Osteoblast (primary cell): ENCODE data around the gene OSBPL9. TPM values are rescaled to one million over a fixed set of nuclear protein-coding genes. Genes with fewer than 3 reads are reported as not detected.

ENCODE experiments used
- DNase-seq: peaks from one replicate; pipeline ENCODE4 v3.0.0; 2011; ENCODE audit warnings: low spot score, mixed read lengths; ENCODE audit not compliant: insufficient read length; ENCODE audit errors: missing footprints
- H2AFZ ChIP-seq: 2 replicates; pipeline ENCODE4 v1.6.0; 2011; ENCODE audit warnings: mild to moderate bottlenecking, low read length
- H3K27ac ChIP-seq: 2 replicates; pipeline ENCODE4 v1.5.1; 2011; ENCODE audit warnings: mild to moderate bottlenecking, low read depth, low read length, moderate library complexity
- H3K27me3 ChIP-seq: 2 replicates; pipeline ENCODE4 v1.6.0; 2012; ENCODE audit warnings: mild to moderate bottlenecking, control low read depth, inconsistent platforms, low read length, moderate library complexity; ENCODE audit not compliant: insufficient read depth
- H3K36me3 ChIP-seq: 2 replicates; pipeline ENCODE4 v1.5.1; 2011; ENCODE audit warnings: mild to moderate bottlenecking, low read length, control low read depth, moderate library complexity; ENCODE audit not compliant: insufficient read depth
- H3K4me1 ChIP-seq: 2 replicates; pipeline ENCODE4 v1.5.1; 2011; ENCODE audit warnings: mild to moderate bottlenecking, low read length, control low read depth, moderate library complexity; ENCODE audit not compliant: insufficient read depth
- H3K4me2 ChIP-seq: 2 replicates; pipeline ENCODE4 v1.6.0; 2011; ENCODE audit warnings: mild to moderate bottlenecking, low read length; ENCODE audit not compliant: insufficient read depth
- H3K4me3 ChIP-seq: fragments of 200-600 bp; sonication (generic); 3 replicates; pipeline ENCODE4 v1.5.1; 2012; ENCODE audit warnings: mild to moderate bottlenecking, low read length, inconsistent platforms; ENCODE audit not compliant: insufficient read depth
- H3K79me2 ChIP-seq: 2 replicates; pipeline ENCODE4 v1.6.0; 2012; ENCODE audit warnings: mild to moderate bottlenecking, low read length, control low read depth, inconsistent platforms; ENCODE audit not compliant: insufficient read depth
- H3K9me3 ChIP-seq: 2 replicates; pipeline ENCODE4 v1.5.1; 2011; ENCODE audit warnings: low read depth, low read length, control low read depth
- H4K20me1 ChIP-seq: 2 replicates; pipeline ENCODE4 v1.6.0; 2012; ENCODE audit warnings: mild to moderate bottlenecking, low read length, control low read depth; ENCODE audit not compliant: insufficient read depth
- CTCF ChIP-seq: IDR thresholded peaks from 2 replicates; pipeline ENCODE4 v1.5.1; 2011; ENCODE audit warnings: mild to moderate bottlenecking, low read depth, low read length, moderate library complexity; ENCODE audit errors: extremely low read depth
- total RNA-seq: library from RNA; depleted of rRNA; stranded (reverse); fragments of >200 nt; gene quantifications from 2 replicates; pipeline ENCODE4 v1.2.3, GENCODE V29; 2012

The OSBPL9 gene
- total RNA-seq, 1 donor = 87.9 TPM

- Histone ChIP-seq H3K27me3 (no peaks in the 10 kb centered on the region), H2AFZ (no peak overlapping the region), H3K27ac (no peak overlapping the region), H3K4me1 (peaks cover 23% of the 10 kb centered on the region), H3K36me3 (no peaks in the 10 kb centered on the region), H3K4me2 (no peak overlapping the region), H4K20me1 (peaks cover 13% of the 10 kb centered on the region), H3K9me3 (no peaks in the 10 kb centered on the region), H3K4me3 (no peak overlapping the region), H3K79me2 (peaks cover 82% of the 10 kb centered on the region)
- no peak for DNase-seq
- TF ChIP-seq CTCF = no peak
Observed at GRCh38 chr1:51621161-51621560, 4.3 kb downstream of the OSBPL9 start.

DNA sequence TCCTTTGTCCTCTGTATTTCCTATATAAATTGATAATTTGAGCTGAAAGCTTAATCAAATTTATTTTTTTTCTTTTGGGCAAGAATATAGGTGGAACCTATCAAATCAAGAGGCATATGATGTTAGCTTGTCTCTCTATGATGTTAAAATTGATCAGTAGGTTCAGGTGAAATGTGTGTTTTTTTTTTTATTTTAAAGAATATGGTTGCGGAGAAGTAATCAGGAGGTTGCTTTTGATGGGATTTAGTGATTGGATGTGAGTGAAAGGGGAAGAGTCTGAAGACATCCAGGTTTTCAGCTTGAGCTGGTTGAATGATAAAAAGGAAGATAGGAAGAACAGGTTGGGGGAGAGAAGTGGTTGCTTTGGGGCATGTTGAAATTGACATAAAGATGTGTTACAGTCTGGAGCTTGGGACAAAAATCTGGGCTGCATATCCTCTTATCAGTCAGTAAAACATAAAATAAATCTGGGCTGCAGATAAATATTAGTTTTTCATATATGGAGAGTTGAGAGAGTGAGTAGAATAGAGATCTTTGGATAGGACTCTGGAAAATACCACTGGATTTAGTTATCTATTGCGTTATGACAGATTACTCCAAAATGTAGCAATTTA is 5.1 kb downstream of the OSBPL9 start:
- Histone ChIP-seq H3K27me3 (no peaks in the 10 kb centered on the region), H3K9me3 (no peaks in the 10 kb centered on the region), H3K36me3 (no peaks in the 10 kb centered on the region), H4K20me1 (peaks cover 13% of the 10 kb centered on the region), H2AFZ (no peak overlapping the region), H3K4me2 (no peak overlapping the region), H3K79me2 (peaks cover 89% of the 10 kb centered on the region), H3K4me1 (peaks cover 23% of the 10 kb centered on the region), H3K4me3 (no peak overlapping the region), H3K27ac (no peak overlapping the region)
- no peak for TF ChIP-seq CTCF
- no peak for DNase-seq

- no peak for DNase-seq
- peaks cover 13% of the 10 kb centered on the region for H4K20me1 ChIP-seq
- no peak overlapping the region for H2AFZ ChIP-seq
- no peak overlapping the region for H3K4me3 ChIP-seq
- peaks cover 92% of the 10 kb centered on the region for H3K79me2 ChIP-seq
- no peak overlapping the region for H3K27ac ChIP-seq
- TF ChIP-seq CTCF = no peak
- H3K4me1 ChIP-seq = peaks cover 23% of the 10 kb centered on the region
- H3K9me3 ChIP-seq = no peaks in the 10 kb centered on the region
- H3K4me2 ChIP-seq = no peak overlapping the region
- H3K36me3 ChIP-seq = no peaks in the 10 kb centered on the region
- no peaks in the 10 kb centered on the region for H3K27me3 ChIP-seq
Observed at GRCh38 chr1:51622455-51622913, 5.6 kb downstream of the OSBPL9 start.

DNA sequence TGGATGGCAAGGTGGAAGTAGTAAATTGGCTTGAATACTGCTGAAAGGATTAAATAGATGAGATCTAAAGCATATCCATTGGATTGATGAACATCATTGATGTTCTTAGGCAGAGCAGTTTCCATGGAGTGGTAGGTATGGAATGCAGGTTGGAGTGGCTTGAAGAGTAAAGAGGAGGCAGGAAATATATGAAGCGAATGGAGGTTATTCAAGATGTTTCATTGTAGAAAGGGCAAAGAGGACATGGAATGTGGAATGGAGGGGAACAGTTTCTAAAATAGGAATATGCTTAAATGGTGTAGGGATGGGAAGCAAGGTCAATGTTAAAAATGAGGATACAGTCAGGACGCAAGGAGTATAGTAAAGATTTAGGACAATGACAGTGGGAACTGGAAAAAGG is 6.1 kb downstream of the OSBPL9 start:
- Histone ChIP-seq H3K4me2 (no peak overlapping the region), H3K27ac (no peak overlapping the region), H3K36me3 (no peaks in the 10 kb centered on the region), H3K27me3 (no peaks in the 10 kb centered on the region), H4K20me1 (peaks cover 15% of the 10 kb centered on the region), H3K4me1 (peaks cover 20% of the 10 kb centered on the region), H3K9me3 (no peaks in the 10 kb centered on the region), H3K79me2 (peaks cover 92% of the 10 kb centered on the region), H3K4me3 (no peak overlapping the region), H2AFZ (no peak overlapping the region)
- TF ChIP-seq CTCF = no peak
- no peak for DNase-seq
